ENCODE data around the gene SYT1. TPM values are rescaled to one million over a fixed set of nuclear protein-coding genes. Genes with fewer than 3 reads are reported as not detected.

Gene SYT1
- total RNA-seq, 2 donors from 2014 or later: 1.0 to 22.7 TPM

- intact Hi-C loops (cut with DNase I): no loop called here
- H3K4me1 ChIP-seq: peaks cover 21% of the 10 kb centered on the region
- H3K27ac ChIP-seq: no peak overlapping the region
- DNase-seq (no peak), ATAC-seq (no peak)
- no peak overlapping the region for H3K4me3 ChIP-seq
- H3K27me3 ChIP-seq: peaks cover 0 to 4% of the 10 kb centered on the region in 2 donors
- WGBS, 2 donors: 17 to 26% methylated on average over 5 of the region's 5 CpGs
- TF ChIP-seq CTCF (IDR thresholded peaks at IDR 0.05) (no peak), POLR2A (IDR thresholded peaks at IDR 0.05) (no peak)
- no peaks in the 10 kb centered on the region for H3K36me3 ChIP-seq (replicated peaks in 1 of 2; ENCODE audit: insufficient read depth in 1 of 2, low read depth in 2 of 2)
- H3K9me3 ChIP-seq: no peaks in the 10 kb centered on the region
Observed at GRCh38 chr12:78865516-78865915, 942 bp downstream of the SYT1 start.

- Histone ChIP-seq H3K27me3 (peaks cover 0 to 4% of the 10 kb centered on the region in 2 donors), H3K27ac (no peak overlapping the region), H3K9me3 (no peaks in the 10 kb centered on the region), H3K4me3 (no peak overlapping the region), H3K4me1 (peaks cover 21% of the 10 kb centered on the region), H3K36me3 (replicated peaks in 1 of 2; ENCODE audit: insufficient read depth in 1 of 2, low read depth in 2 of 2) (no peaks in the 10 kb centered on the region)
- DNase-seq (no peak), ATAC-seq (no peak)
- TF ChIP-seq POLR2A (IDR thresholded peaks at IDR 0.05) (no peak), CTCF (IDR thresholded peaks at IDR 0.05) (no peak)
- 79 to 81% methylated on average over 4 of the region's 4 CpGs for WGBS, 2 donors
- intact Hi-C loops (cut with DNase I): no loop called here
Observed at GRCh38 chr12:78866518-78866917, 1.9 kb downstream of the SYT1 start.

- ATAC-seq (no peak), DNase-seq (no peak)
- Histone ChIP-seq H3K36me3 (replicated peaks in 1 of 2; ENCODE audit: insufficient read depth in 1 of 2, low read depth in 2 of 2) (no peaks in the 10 kb centered on the region), H3K4me3 (no peak overlapping the region), H3K27me3 (no peaks in the 10 kb centered on the region), H3K9me3 (no peaks in the 10 kb centered on the region), H3K27ac (no peak overlapping the region), H3K4me1 (no peaks in the 10 kb centered on the region)
- intact Hi-C loops (cut with DNase I): no loop called here
- WGBS, 2 donors: 86 to 93% methylated on average over 3 of the region's 3 CpGs
- no peak for TF ChIP-seq CTCF (IDR thresholded peaks at IDR 0.05)
Observed at GRCh38 chr12:78870539-78870938, 6.0 kb downstream of the SYT1 start.

GRCh38 chr12:78871566-78871965 lies 7.0 kb downstream of the SYT1 start:
- intact Hi-C loops (cut with DNase I): no loop called here
- no peak for TF ChIP-seq POLR2A (IDR thresholded peaks at IDR 0.05)
- TF ChIP-seq CTCF (IDR thresholded peaks at IDR 0.05): no peak
- no peaks in the 10 kb centered on the region for H3K36me3 ChIP-seq (replicated peaks in 1 of 2; ENCODE audit: insufficient read depth in 1 of 2, low read depth in 2 of 2)
- H3K27me3 ChIP-seq: no peaks in the 10 kb centered on the region
- H3K4me1 ChIP-seq: no peaks in the 10 kb centered on the region
- DNase-seq (no peak), ATAC-seq (no peak)
- no peak overlapping the region for H3K27ac ChIP-seq
- H3K4me3 ChIP-seq: no peak overlapping the region
- whole genome bisulfite sequencing, 2 donors: 28 to 32% methylated on average over 2 of the region's 2 CpGs
- H3K9me3 ChIP-seq: no peaks in the 10 kb centered on the region

GRCh38 chr12:78878459-78878858 lies 13.9 kb downstream of the SYT1 start:
- H3K4me1 ChIP-seq: no peaks in the 10 kb centered on the region
- intact Hi-C loops (cut with DNase I): no loop called here
- no peak for DNase-seq
- H3K36me3 ChIP-seq (replicated peaks in 1 of 2; ENCODE audit: insufficient read depth in 1 of 2, low read depth in 2 of 2): no peaks in the 10 kb centered on the region
- no peaks in the 10 kb centered on the region for H3K9me3 ChIP-seq
- no peaks in the 10 kb centered on the region for H3K27me3 ChIP-seq
- no peak for TF ChIP-seq POLR2A (IDR thresholded peaks at IDR 0.05)
- TF ChIP-seq CTCF (IDR thresholded peaks at IDR 0.05): no peak
- H3K4me3 ChIP-seq: no peak overlapping the region
- ATAC-seq: no peak
- 57 to 74% methylated on average over 3 of the region's 3 CpGs for WGBS, 2 donors
- no peak overlapping the region for H3K27ac ChIP-seq
